Measurements from ENCODE around the gene USP9X. TPM values are rescaled to one million over a fixed set of nuclear protein-coding genes. Genes with fewer than 3 reads are reported as not detected.

The USP9X gene
- total RNA-seq, 1 donor from 2014 or later: 59.4 TPM

GRCh38 chrX:41153448-41153847, 68.2 kb downstream of the USP9X start:
- TF ChIP-seq CTCF (conservative IDR thresholded peaks at IDR 0.05): no peak
- peaks cover 8% of the 10 kb centered on the region for H3K36me3 Mint-ChIP-seq
- no peak overlapping the region for H3K27ac Mint-ChIP-seq
- no peak overlapping the region for H3K4me3 Mint-ChIP-seq
- no peaks in the 10 kb centered on the region for H3K27me3 Mint-ChIP-seq
- no peaks in the 10 kb centered on the region for H3K9me3 Mint-ChIP-seq
- H3K4me1 Mint-ChIP-seq (ENCODE audit: unreplicated experiment): no peaks in the 10 kb centered on the region
- no peak for DNase-seq (ENCODE audit: extremely low spot score, unreplicated experiment)

- no peak for TF ChIP-seq CTCF (conservative IDR thresholded peaks at IDR 0.05)
- H3K36me3 Mint-ChIP-seq: peaks cover 7% of the 10 kb centered on the region
- H3K27ac Mint-ChIP-seq: no peak overlapping the region
- no peak overlapping the region for H3K4me3 Mint-ChIP-seq
- no peaks in the 10 kb centered on the region for H3K9me3 Mint-ChIP-seq
- DNase-seq (ENCODE audit: extremely low spot score, unreplicated experiment): no peak
- H3K27me3 Mint-ChIP-seq: no peaks in the 10 kb centered on the region
- H3K4me1 Mint-ChIP-seq (ENCODE audit: unreplicated experiment): no peaks in the 10 kb centered on the region
Measured at GRCh38 chrX:41153957-41154356, 68.7 kb downstream of the USP9X start.

- H3K4me3 Mint-ChIP-seq: no peak overlapping the region
- no peaks in the 10 kb centered on the region for H3K9me3 Mint-ChIP-seq
- no peak for TF ChIP-seq CTCF (conservative IDR thresholded peaks at IDR 0.05)
- H3K4me1 Mint-ChIP-seq (ENCODE audit: unreplicated experiment): no peaks in the 10 kb centered on the region
- H3K27ac Mint-ChIP-seq: no peak overlapping the region
- peaks cover 13% of the 10 kb centered on the region for H3K36me3 Mint-ChIP-seq
- no peak for DNase-seq (ENCODE audit: extremely low spot score, unreplicated experiment)
- no peaks in the 10 kb centered on the region for H3K27me3 Mint-ChIP-seq
Measured at GRCh38 chrX:41164449-41164848, 79.2 kb downstream of the USP9X start.

GRCh38 chrX:41167888-41168287, 82.6 kb downstream of the USP9X start:
- H3K9me3 Mint-ChIP-seq: no peaks in the 10 kb centered on the region
- DNase-seq (ENCODE audit: extremely low spot score, unreplicated experiment): no peak
- peaks cover 16% of the 10 kb centered on the region for H3K36me3 Mint-ChIP-seq
- H3K27ac Mint-ChIP-seq: no peak overlapping the region
- no peak overlapping the region for H3K4me3 Mint-ChIP-seq
- H3K4me1 Mint-ChIP-seq (ENCODE audit: unreplicated experiment): no peaks in the 10 kb centered on the region
- no peak for TF ChIP-seq CTCF (conservative IDR thresholded peaks at IDR 0.05)
- H3K27me3 Mint-ChIP-seq: no peaks in the 10 kb centered on the region

- H3K27me3 Mint-ChIP-seq: no peaks in the 10 kb centered on the region
- H3K36me3 Mint-ChIP-seq: peaks cover 14% of the 10 kb centered on the region
- peaks cover 4% of the 10 kb centered on the region for H3K4me1 Mint-ChIP-seq (ENCODE audit: unreplicated experiment)
- TF ChIP-seq CTCF (conservative IDR thresholded peaks at IDR 0.05): no peak
- H3K4me3 Mint-ChIP-seq: no peak overlapping the region
- no peaks in the 10 kb centered on the region for H3K9me3 Mint-ChIP-seq
- no peak overlapping the region for H3K27ac Mint-ChIP-seq
- no peak for DNase-seq (ENCODE audit: extremely low spot score, unreplicated experiment)
Measured at GRCh38 chrX:41176263-41176662, 91.0 kb downstream of the USP9X start.

GRCh38 chrX:41177297-41177696, 92.1 kb downstream of the USP9X start:
- Mint-ChIP-seq H3K4me1 (ENCODE audit: unreplicated experiment) (peaks cover 4% of the 10 kb centered on the region), H3K9me3 (no peaks in the 10 kb centered on the region), H3K4me3 (no peak overlapping the region), H3K27me3 (no peaks in the 10 kb centered on the region), H3K27ac (no peak overlapping the region), H3K36me3 (peaks cover 10% of the 10 kb centered on the region)
- no peak for DNase-seq (ENCODE audit: extremely low spot score, unreplicated experiment)
- no peak for TF ChIP-seq CTCF (conservative IDR thresholded peaks at IDR 0.05)
